K562 (cell line): Measurements from ENCODE around the gene RSBN1L. TPM values are rescaled to one million over a fixed set of nuclear protein-coding genes. Genes with fewer than 3 reads are reported as not detected.

Experiments used
- ARID3A ChIP-seq: IDR thresholded peaks from 2 replicates; pipeline ENCODE4 v1.6.1; 2012; ENCODE audit warnings: low read depth, low read length, improper control_type of control experiment, borderline replicate concordance
- BRD4 ChIP-seq: fragments of 200-600 bp; sonication (generic); IDR thresholded peaks from 2 replicates; pipeline ENCODE4 v1.6.1; 2017; ENCODE audit warnings: inconsistent platforms
- DACH1 ChIP-seq: fragments of 450-650 bp; IDR thresholded peaks from 2 replicates; pipeline ENCODE4 v1.6.1; 2018; ENCODE audit not compliant: partially characterized antibody
- EHMT2 ChIP-seq: fragments of 450-650 bp; IDR thresholded peaks from 2 replicates; pipeline ENCODE4 v1.6.1; 2018; ENCODE audit warnings: antibody characterized with exemption
- EP400 ChIP-seq: fragments of 450-650 bp; IDR thresholded peaks from 2 replicates; pipeline ENCODE4 v1.6.1; 2017; ENCODE audit warnings: antibody characterized with exemption, mild to moderate bottlenecking, moderate library complexity
- FOXK2 ChIP-seq, 2 experiments: fragments of 450-650 bp; IDR thresholded peaks in 1 of 2; conservative IDR thresholded peaks in 1 of 2; 2 replicates each; pipeline ENCODE4 v1.6.1; 2016; ENCODE audit warnings: low read depth in 2 of 2, mild to moderate bottlenecking in 1 of 2
- GABPB2 ChIP-seq: fragments of 250-450 bp; sonication (Bioruptor Pico); conservative IDR thresholded peaks from 2 replicates; pipeline ENCODE4 v1.5.1; 2021; ENCODE audit warnings: mild to moderate bottlenecking
- GTF2F1 ChIP-seq: IDR thresholded peaks from 2 replicates; pipeline ENCODE4 v1.6.1; 2011; ENCODE audit warnings: low read depth, low read length, improper control_type of control experiment
- HSF4 ChIP-seq: fragments of 250-450 bp; sonication (Bioruptor Pico); IDR thresholded peaks from 2 replicates; pipeline ENCODE4 v2.1.2; 2022; ENCODE audit warnings: mild to moderate bottlenecking, moderate library complexity, borderline replicate concordance
- JUNB ChIP-seq: fragments of 450-650 bp; formaldehyde crosslinking; conservative IDR thresholded peaks from 2 replicates; pipeline ENCODE4 v1.4.0; 2020; ENCODE audit warnings: mild to moderate bottlenecking
- JUND ChIP-seq, 2 experiments: IDR thresholded peaks; 2 replicates in 1 of 2; 3 replicates in 1 of 2; pipeline ENCODE4 v1.6.1; 2011; ENCODE audit warnings: borderline replicate concordance in 2 of 2, low read depth in 2 of 2, low read length in 2 of 2, improper control_type of control experiment in 1 of 2, missing biosample characterization in 1 of 2, missing genetic modification characterization in 1 of 2, missing genetic modification reagents in 1 of 2
- KAT8 ChIP-seq: fragments of 450-650 bp; IDR thresholded peaks from 2 replicates; pipeline ENCODE4 v1.6.1; 2016; ENCODE audit warnings: low read depth, mild to moderate bottlenecking
- LEF1 ChIP-seq: fragments of 450-650 bp; IDR thresholded peaks from 2 replicates; pipeline ENCODE4 v1.6.1; 2016; ENCODE audit warnings: mild to moderate bottlenecking
- MXI1 ChIP-seq: IDR thresholded peaks from 2 replicates; pipeline ENCODE4 v1.6.1; 2011; ENCODE audit warnings: low read depth, mild to moderate bottlenecking, improper control_type of control experiment, low read length
- NBN ChIP-seq: fragments of 450-650 bp; IDR thresholded peaks from 2 replicates; pipeline ENCODE4 v1.6.1; 2016; ENCODE audit warnings: low read depth, mild to moderate bottlenecking
- NCOA1 ChIP-seq: fragments of 450-650 bp; IDR thresholded peaks from 2 replicates; pipeline ENCODE4 v1.6.1; 2016; ENCODE audit warnings: low read depth
- RBM39 ChIP-seq: fragments of 200-400 bp; formaldehyde crosslinking; optimal IDR thresholded peaks from 2 replicates; pipeline ENCODE3; 2018; ENCODE audit warnings: low read depth, low read length
- RCOR1 ChIP-seq, 2 experiments: IDR thresholded peaks; 2 replicates each; pipeline ENCODE4 v1.6.1; 2012; ENCODE audit warnings: low read depth in 2 of 2, low read length in 2 of 2, borderline replicate concordance in 1 of 2, improper control_type of control experiment in 1 of 2
- RFX1 ChIP-seq: fragments of 450-650 bp; IDR thresholded peaks from 2 replicates; pipeline ENCODE4 v1.6.1; 2016; ENCODE audit warnings: mild to moderate bottlenecking, moderate library complexity
- RFX5 ChIP-seq: IDR thresholded peaks from 2 replicates; pipeline ENCODE4 v1.6.1; 2011; ENCODE audit warnings: low read depth, mild to moderate bottlenecking, improper control_type of control experiment, low read length
- SMARCA4 ChIP-seq: fragments of 450-650 bp; IDR thresholded peaks from 2 replicates; pipeline ENCODE4 v1.6.1; 2016
- THAP7 ChIP-seq: fragments of 250-450 bp; sonication (Bioruptor Pico); IDR thresholded peaks from 2 replicates; pipeline ENCODE4 v1.5.0; 2021
- ZNF184 ChIP-seq: sonication (generic); formaldehyde crosslinking; IDR thresholded peaks from 2 replicates; pipeline ENCODE4 v1.5.0; 2020; ENCODE audit warnings: missing genetic modification reagents
- ZNF239 ChIP-seq: fragments of 250-450 bp; sonication (Bioruptor Pico); IDR thresholded peaks from 2 replicates; pipeline ENCODE4 v1.4.0; 2020; ENCODE audit warnings: mild to moderate bottlenecking
- polyA plus RNA-seq, 8 experiments: library from polyadenylated mRNA; depleted of rRNA in 4 of 8; stranded (reverse) in 5 of 8; unstranded in 3 of 8; fragments of >200 nt; fragmentation: Nextera tagmentation in 2 of 8; fragmentation: Illumina TruSeq in 1 of 8; extraction: Ambion mirVana in 2 of 8; extraction: Trizol in 1 of 8; gene quantifications; 2 replicates each; pipeline versions ENCODE4 v1.2.1 to v1.2.3, GENCODE V29; 2011 to 2014; ENCODE audit warnings: inconsistent platforms in 1 of 8, missing spikeins in 1 of 8
- total RNA-seq, 7 experiments: library from RNA; depleted of rRNA in 6 of 7; stranded (reverse); fragments of >200 nt in 6 of 7; fragmentation: Illumina TruSeq in 2 of 7; extraction: Trizol in 2 of 7; gene quantifications; 2 replicates each; pipeline versions ENCODE4 v1.2.1 to v1.2.3, GENCODE V29; 2011 to 2021; ENCODE audit warnings: low replicate concordance in 1 of 7

The RSBN1L gene
- total and polyA plus RNA-seq, 9 of the 15 experiments (the other 6 are each of a cell fraction or from before 2014, with no cell fraction given): 6.2 to 35.2 (median 20.1) TPM

- TF ChIP-seq RCOR1 (IDR thresholded peaks at IDR 0.05; ENCODE audit: borderline replicate concordance in 1 of 2, low read depth in 2 of 2, low read length in 2 of 2) (no peak), GTF2F1 (no peak), MXI1 (0 out of 2 replicates have a peak, but pooled peaks have one; percentile 26), KAT8 (no peak), FOXK2 (conservative IDR thresholded peaks at IDR 0.05 in 1 of 2, IDR thresholded peaks at IDR 0.05 in 1 of 2; ENCODE audit: low read depth in 2 of 2) (peak; percentile 63 to 71), BRD4 (no peak), EHMT2 (no peak), GABPB2 (CRISPR knock-in tag) (no peak), RBM39 (no peak), EP400 (no peak), NCOA1 (no peak), ZNF239 (CRISPR knock-in tag) (no peak), THAP7 (CRISPR knock-in tag) (no peak), ZNF184 (CRISPR knock-in tag) (no peak), RFX5 (no peak), JUNB (CRISPR knock-in tag) (no peak), LEF1 (no peak), SMARCA4 (peak; percentile 55; the same call in 1 of the 2 replicates), NBN (no peak), JUND (IDR thresholded peaks at IDR 0.05; ENCODE audit: borderline replicate concordance, low read depth, low read length) (no peak), JUND (tag; IDR thresholded peaks at IDR 0.05; ENCODE audit: borderline replicate concordance, low read depth, low read length) (no peak), ARID3A (peak; percentile 73; the same call in 1 of the 2 replicates), HSF4 (CRISPR knock-in tag) (no peak), DACH1 (no peak), RFX1 (peak; percentile 40; the same call in 1 of the 2 replicates)
These were observed 31.9 kb downstream of the RSBN1L start (continued) for GRCh38 chr7:77727936-77728701.
